ENCODE results near the gene NKAPD1.

- no peak for TF ChIP-seq EZH2 (IDR thresholded peaks at IDR 0.05; ENCODE audit: insufficient read depth, poor library complexity, severe bottlenecking)
- TF ChIP-seq EZH2phosphoT487 (IDR thresholded peaks at IDR 0.05; ENCODE audit: insufficient read depth, low read depth), result no peak
Measured at GRCh38 chr11:112062923-112063322, 11.2 kb upstream of the NKAPD1 start.
